ENCODE results near the gene DLG2. TPM values are rescaled to one million over a fixed set of nuclear protein-coding genes. Genes with fewer than 3 reads are reported as not detected.

DLG2 gene
- total and polyA plus RNA-seq, 4 donors = 0.30 to 5.5 (median 0.68) TPM

GRCh38 chr11:84981301-84981700, 645.8 kb downstream of the DLG2 start:
- Histone ChIP-seq H3K4me3 (ENCODE audit: low read depth in 1 of 3, low read length in 3 of 3) (no peak overlapping the region), H3K36me3 (ENCODE audit: control insufficient read depth in 4 of 4, insufficient read depth in 3 of 4, low read depth in 1 of 4, low read length in 3 of 4) (no peaks in the 10 kb centered on the region), H3K27ac (ENCODE audit: low read depth in 1 of 2, low read length in 2 of 2) (no peak overlapping the region), H3K9ac (ENCODE audit: low read depth in 1 of 2, low read length in 2 of 2) (no peak overlapping the region), H3K4me1 (ENCODE audit: control insufficient read depth in 4 of 4, insufficient read depth in 4 of 4, low read length in 3 of 4) (no peaks in the 10 kb centered on the region), H3K27me3 (ENCODE audit: control insufficient read depth in 4 of 4, insufficient read depth in 4 of 4, low read length in 3 of 4) (no peaks in the 10 kb centered on the region), H3K9me3 (ENCODE audit: control insufficient read depth in 4 of 4, low read length in 3 of 4) (peaks cover 0 to 1% (median 0%) of the 10 kb centered on the region in 4 donors)
- WGBS = 82% methylated on average over 3 of the region's 3 CpGs
- TF ChIP-seq JUND (IDR thresholded peaks at IDR 0.05) = no peak
- no peak for TF ChIP-seq EGR1 (IDR thresholded peaks at IDR 0.05; ENCODE audit: low read depth in 2 of 2)
- TF ChIP-seq HNF4G (IDR thresholded peaks at IDR 0.05) = no peak
- TF ChIP-seq RAD21 (IDR thresholded peaks at IDR 0.05) = no peak
- TF ChIP-seq FOXA2 (IDR thresholded peaks at IDR 0.05) = no peak
- no peak for TF ChIP-seq RXRA (IDR thresholded peaks at IDR 0.05)
- no peak for TF ChIP-seq NR2F2 (IDR thresholded peaks at IDR 0.05)
- TF ChIP-seq FOXA1 (IDR thresholded peaks at IDR 0.05) = no peak
- no peak for TF ChIP-seq ATF3 (IDR thresholded peaks at IDR 0.05)
- no peak for TF ChIP-seq HNF4A (conservative IDR thresholded peaks at IDR 0.05)
- TF ChIP-seq ZBTB33 (IDR thresholded peaks at IDR 0.05) = no peak
- no peak for TF ChIP-seq REST (IDR thresholded peaks at IDR 0.05)
- TF ChIP-seq GABPA (IDR thresholded peaks at IDR 0.05 in 1 of 2, conservative IDR thresholded peaks at IDR 0.05 in 1 of 2) = no peak
- no peak for TF ChIP-seq CTCF (IDR thresholded peaks at IDR 0.05; ENCODE audit: low read depth, low read length, missing input control)
- TF ChIP-seq YY1 (IDR thresholded peaks at IDR 0.05) = no peak
- no peak for TF ChIP-seq SP1 (IDR thresholded peaks at IDR 0.05)
- TF ChIP-seq TAF1 (conservative IDR thresholded peaks at IDR 0.05) = no peak
- TF ChIP-seq MAX (IDR thresholded peaks at IDR 0.05) = no peak
- no peak for DNase-seq (ENCODE audit: low spot score)
